ENCODE measurements around the gene APBB1IP. TPM values are rescaled to one million over a fixed set of nuclear protein-coding genes. Genes with fewer than 3 reads are reported as not detected.

APBB1IP gene
- total and polyA plus RNA-seq, 2 donors (not counting 3 experiments of a cell fraction or from before 2014, with no cell fraction given) = not detected

- POLR2A ChIA-PET = no interaction called here
- Histone ChIP-seq H3K27ac (ENCODE audit: insufficient read depth, low read depth, low read length) (no peak overlapping the region), H3K4me2 (ENCODE audit: insufficient read depth, low read length) (no peak overlapping the region), H3K4me3 (replicated peaks in 1 of 3; ENCODE audit: insufficient read depth in 1 of 3, low read depth in 1 of 3, low read length in 3 of 3) (no peak overlapping the region), H3K4me1 (ENCODE audit: control insufficient read depth, extremely low read depth, insufficient read depth, low read length) (no peaks in the 10 kb centered on the region), H2AFZ (ENCODE audit: low read depth, low read length) (no peak overlapping the region), H3K9ac (replicated peaks; ENCODE audit: extremely low read depth, insufficient read depth, low read length) (no peak overlapping the region), H3K9me3 (replicated peaks; ENCODE audit: control insufficient read depth, insufficient read depth, low read length) (peaks cover 5% of the 10 kb centered on the region), H3K79me2 (ENCODE audit: control insufficient read depth, insufficient read depth, low read length) (no peaks in the 10 kb centered on the region), H3K27me3 (ENCODE audit: control insufficient read depth in 2 of 2, insufficient read depth in 2 of 2, low read length in 2 of 2) (no peaks in the 10 kb centered on the region), H4K20me1 (replicated peaks; ENCODE audit: control insufficient read depth, extremely low read depth, insufficient read depth, low read length) (no peaks in the 10 kb centered on the region), H3K36me3 (ENCODE audit: control insufficient read depth in 2 of 2, extremely low read depth in 1 of 2, insufficient read depth in 2 of 2, low read length in 2 of 2) (no peaks in the 10 kb centered on the region), H3K9me1 (replicated peaks; ENCODE audit: control insufficient read depth, extremely low read depth, insufficient read depth, low read length) (no peaks in the 10 kb centered on the region)
- dilution Hi-C loops (cut with MboI; ENCODE audit: extremely low pct_ligation_motif_present, low sequenced_read_pairs) (no loop called here), intact Hi-C loops (cut with micrococcal nuclease) (no loop called here)
- no TSS peak for BruUV-seq (replicated peaks)
- DNase-seq (ENCODE audit: low read depth, low spot score) (no peak), FAIRE-seq (no peak)
- CTCF ChIA-PET = no interaction called here
- TF ChIP-seq POLR2AphosphoS5 (IDR thresholded peaks at IDR 0.05; ENCODE audit: insufficient read depth, low read depth, low read length) (no peak), MAX (IDR thresholded peaks at IDR 0.05; ENCODE audit: insufficient read depth, insufficient read length) (no peak), JUN (IDR thresholded peaks at IDR 0.05; ENCODE audit: borderline replicate concordance, insufficient read depth, insufficient read length, low read depth) (no peak), CTCF (IDR thresholded peaks at IDR 0.05; ENCODE audit: extremely low read depth in 1 of 2, insufficient read depth in 1 of 2, low read depth in 1 of 2, low read length in 2 of 2) (no peak), POLR2A (IDR thresholded peaks at IDR 0.05; ENCODE audit: low read depth, low read length) (no peak), EZH2 (IDR thresholded peaks at IDR 0.05; ENCODE audit: borderline replicate concordance, low read depth, low read length, severe bottlenecking) (no peak), GATA2 (IDR thresholded peaks at IDR 0.05; ENCODE audit: insufficient read depth, insufficient read length, low read depth, low read length) (no peak), FOS (IDR thresholded peaks at IDR 0.05; ENCODE audit: borderline replicate concordance, insufficient read depth, low read length) (no peak), MYC (IDR thresholded peaks at IDR 0.05; ENCODE audit: low read depth, low read length) (no peak)
Observed at GRCh38 chr10:26477501-26477900, 39.4 kb downstream of the APBB1IP start.
